ENCODE results near the gene TCERG1L. TPM values are rescaled to one million over a fixed set of nuclear protein-coding genes. Genes with fewer than 3 reads are reported as not detected.

Gene TCERG1L
- total RNA-seq, 4 donors from 2014 or later: not detected

DNA sequence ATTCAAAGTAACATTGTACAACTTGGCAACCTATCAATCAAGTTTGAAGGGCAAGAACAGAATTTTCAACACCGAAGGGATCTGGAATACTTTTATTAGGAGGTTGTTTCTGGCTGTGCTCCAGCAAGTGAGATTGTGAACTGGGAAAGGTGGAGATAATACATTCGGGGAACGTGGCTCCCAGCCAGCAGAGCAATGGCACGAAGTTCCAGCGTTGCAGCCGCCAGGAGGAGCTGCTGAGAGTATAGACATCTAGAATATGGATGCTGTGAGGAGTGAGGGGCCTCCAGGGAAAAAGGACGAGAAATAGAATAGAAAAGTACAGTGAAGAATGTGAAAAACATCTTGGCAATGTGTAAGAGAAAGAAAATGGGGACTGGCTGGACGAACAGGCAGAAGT is 69.5 kb downstream of the TCERG1L start:
- TF ChIP-seq, protein P1, sequence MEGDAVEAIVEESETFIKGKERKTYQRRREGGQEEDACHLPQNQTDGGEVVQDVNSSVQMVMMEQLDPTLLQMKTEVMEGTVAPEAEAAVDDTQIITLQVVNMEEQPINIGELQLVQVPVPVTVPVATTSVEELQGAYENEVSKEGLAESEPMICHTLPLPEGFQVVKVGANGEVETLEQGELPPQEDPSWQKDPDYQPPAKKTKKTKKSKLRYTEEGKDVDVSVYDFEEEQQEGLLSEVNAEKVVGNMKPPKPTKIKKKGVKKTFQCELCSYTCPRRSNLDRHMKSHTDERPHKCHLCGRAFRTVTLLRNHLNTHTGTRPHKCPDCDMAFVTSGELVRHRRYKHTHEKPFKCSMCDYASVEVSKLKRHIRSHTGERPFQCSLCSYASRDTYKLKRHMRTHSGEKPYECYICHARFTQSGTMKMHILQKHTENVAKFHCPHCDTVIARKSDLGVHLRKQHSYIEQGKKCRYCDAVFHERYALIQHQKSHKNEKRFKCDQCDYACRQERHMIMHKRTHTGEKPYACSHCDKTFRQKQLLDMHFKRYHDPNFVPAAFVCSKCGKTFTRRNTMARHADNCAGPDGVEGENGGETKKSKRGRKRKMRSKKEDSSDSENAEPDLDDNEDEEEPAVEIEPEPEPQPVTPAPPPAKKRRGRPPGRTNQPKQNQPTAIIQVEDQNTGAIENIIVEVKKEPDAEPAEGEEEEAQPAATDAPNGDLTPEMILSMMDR (IDR thresholded peaks at IDR 0.05; ENCODE audit: low read depth): no peak

DNA sequence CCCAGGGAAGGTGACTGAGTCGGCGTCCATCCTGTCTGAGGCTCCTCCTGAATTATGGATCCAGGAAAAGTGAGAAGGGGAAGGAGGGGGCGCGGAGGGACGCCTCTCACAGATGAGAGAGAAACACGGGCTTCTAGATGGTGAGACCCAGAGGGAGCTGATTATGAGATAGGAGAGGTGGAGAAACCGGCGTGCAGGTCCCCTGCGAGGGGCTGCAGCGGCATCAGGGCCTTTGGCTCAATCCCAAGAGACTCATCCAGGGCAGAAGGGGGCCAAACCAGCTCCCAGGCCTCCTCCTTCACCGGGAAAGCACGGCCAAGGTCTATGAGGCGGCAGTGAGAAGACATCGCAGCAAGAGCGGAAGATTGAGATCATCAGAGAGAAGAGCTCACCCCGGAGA is 70.8 kb downstream of the TCERG1L start:
- TF ChIP-seq, protein P1 (IDR thresholded peaks at IDR 0.05; ENCODE audit: low read depth): no peak

DNA sequence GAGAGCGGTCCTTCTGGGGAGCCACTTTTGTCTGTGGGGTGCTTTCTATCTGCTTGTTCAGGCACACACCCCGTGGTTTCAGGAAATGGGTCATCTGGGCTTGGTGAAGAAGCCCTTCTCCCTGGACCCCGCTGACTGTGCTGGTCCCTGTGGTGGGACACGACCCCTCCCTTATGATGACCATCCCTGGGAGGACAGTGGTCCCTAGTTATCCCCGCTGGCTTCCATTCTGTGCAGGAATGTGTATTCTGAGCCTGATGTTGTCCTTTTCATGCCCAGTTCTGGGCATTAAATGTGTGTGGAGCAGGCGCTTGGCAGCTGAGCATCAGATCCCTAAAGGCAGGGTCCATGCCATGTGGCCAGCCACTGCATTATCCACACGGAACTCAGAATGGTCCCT is 71.6 kb downstream of the TCERG1L start:
- TF ChIP-seq, protein P1 (IDR thresholded peaks at IDR 0.05; ENCODE audit: low read depth): no peak

DNA sequence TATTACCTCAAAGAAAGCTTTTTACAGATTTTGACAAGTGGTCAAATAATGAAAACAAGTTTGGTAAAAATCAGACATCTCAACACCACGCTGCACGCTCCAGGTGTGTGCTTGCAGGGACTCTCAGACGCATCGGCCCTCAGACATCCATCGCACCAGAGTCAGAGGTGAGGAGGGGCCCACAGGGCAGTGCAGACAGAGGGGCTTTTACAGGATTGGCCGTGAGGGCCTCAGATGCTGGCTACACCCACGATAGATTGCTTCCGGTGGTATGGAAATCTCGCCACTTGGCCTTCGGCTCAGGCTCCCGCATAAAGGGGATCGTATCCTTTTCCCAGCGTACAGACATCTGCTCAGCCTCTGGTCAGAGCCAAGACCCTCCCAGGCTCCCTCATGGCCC is 72.1 kb downstream of the TCERG1L start:
- TF ChIP-seq, protein P1 (IDR thresholded peaks at IDR 0.05; ENCODE audit: low read depth): no peak

DNA sequence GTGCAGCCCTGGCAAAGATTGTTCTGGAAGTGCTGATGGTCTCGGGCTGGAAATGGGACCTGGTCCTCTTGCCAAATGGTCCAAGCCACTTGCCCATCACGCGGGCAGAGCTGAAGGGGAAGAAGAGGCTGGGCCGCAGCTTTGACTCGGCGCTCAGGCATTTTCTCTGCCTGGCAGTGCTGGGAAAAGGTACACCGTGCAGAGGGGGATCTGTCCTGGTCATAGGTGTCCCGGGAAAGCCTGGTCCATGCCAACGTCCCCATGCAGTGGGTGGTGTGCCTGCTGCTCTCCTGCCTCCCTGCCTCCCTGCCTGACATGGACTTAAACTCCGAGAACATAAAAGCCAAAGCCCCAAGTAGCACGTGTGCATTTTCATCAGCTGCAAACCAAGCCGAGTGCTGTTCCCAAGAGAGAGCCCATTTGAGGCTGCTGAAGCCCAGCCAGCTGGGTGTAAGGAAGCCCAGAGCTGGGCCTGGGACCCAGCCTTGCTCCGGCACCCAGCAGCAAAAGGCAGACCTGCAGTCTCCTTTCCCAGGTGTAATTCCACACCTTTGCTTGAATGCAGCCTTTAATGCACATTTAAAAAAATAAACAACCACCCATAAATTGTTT is 72.7 kb downstream of the TCERG1L start:
- TF ChIP-seq, protein P1 (IDR thresholded peaks at IDR 0.05; ENCODE audit: low read depth): no peak

DNA sequence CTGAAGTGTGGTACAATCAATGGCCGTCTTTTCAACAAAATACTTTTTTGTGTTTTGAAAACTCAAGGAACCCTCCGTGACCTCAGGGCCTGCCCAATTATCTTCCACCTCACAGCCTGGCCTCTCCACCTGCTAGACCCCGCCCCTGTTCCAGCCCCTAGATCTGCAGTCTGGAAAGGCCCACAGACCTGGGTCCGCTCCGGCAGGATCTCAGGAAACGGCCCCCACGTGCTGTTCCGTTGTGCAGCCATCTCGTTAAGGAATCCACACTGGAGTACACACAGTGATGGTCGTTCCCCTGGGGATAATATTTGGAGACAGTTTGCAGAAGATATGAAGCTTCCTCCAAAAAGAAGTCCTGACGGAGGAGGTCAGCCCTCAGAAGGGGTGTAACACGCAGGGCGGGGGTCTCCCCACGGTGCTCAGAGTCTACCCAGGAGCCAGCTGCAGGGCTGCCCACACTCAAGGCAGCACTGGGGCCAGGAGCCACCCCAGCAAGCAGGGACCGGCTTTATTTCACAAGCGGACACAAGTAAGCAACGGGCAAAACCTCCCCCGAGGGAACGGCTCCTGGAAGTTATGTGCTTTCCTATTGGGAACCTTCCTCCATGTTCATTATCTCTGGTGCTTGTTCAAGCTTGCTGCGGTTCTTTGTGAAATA is 73.4 kb downstream of the TCERG1L start:
- TF ChIP-seq, protein P1 (IDR thresholded peaks at IDR 0.05; ENCODE audit: low read depth): no peak

DNA sequence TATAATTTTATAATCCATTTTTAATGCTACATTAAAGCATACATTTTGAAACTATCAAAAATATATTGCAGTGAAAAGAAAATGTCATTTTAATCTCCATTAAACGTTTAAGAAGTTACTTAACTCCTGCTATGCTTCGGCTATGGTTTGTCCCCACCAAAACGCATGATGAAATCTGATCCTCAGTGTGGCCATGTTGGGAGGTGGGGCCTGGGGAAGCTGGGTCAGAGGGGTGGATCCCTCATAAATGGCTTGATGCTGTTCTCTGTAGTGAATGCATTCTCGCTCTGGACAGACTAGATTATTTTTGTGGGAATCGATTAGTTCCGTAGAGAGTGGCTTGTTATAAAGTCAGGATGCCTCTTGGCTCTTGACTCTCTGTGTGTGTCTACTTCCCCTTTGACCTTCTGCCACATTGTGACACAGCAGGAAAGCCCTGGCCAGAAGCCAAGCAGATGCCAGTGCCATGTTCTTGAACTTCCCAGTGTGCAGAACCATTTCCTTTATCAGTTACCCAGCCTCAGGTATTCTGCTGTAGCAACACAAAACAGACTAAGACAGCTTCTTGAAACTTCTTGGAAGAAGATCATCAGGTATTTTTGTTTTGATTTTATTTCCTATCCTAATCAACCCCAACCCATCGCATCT is 77.8 kb downstream of the TCERG1L start:
- TF ChIP-seq, protein P1 (IDR thresholded peaks at IDR 0.05; ENCODE audit: low read depth): no peak
